ENCODE results near the gene NACC1. TPM values are rescaled to one million over a fixed set of nuclear protein-coding genes. Genes with fewer than 3 reads are reported as not detected.

The NACC1 gene
- total RNA-seq, 4 donors from 2014 or later = 31.6 to 54.2 (median 36.5) TPM

GRCh38 chr19:13078897-13079541 is 39.0 kb upstream of the NACC1 start:
- H3K4me1 ChIP-seq = peaks cover 41 to 47% (median 43%) of the 10 kb centered on the region in 4 donors
- peak; percentile 64 for DNase-seq
- H3K36me3 ChIP-seq = peaks cover 0 to 1% (median 0%) of the 10 kb centered on the region in 4 donors
- H3K27ac ChIP-seq = peak overlapping the region; percentile 83 to 91 (median 88)
- in situ Hi-C loops (cut with MboI; ENCODE audit: low pct_ligation_motif_present in 1 of 4, low pct_unique_long_range_greater_than_20kb in 1 of 4, low sequenced_read_pairs in 3 of 4) (loop anchor here in 1 of 4 donors (25.0 kb wide), 1 partner anchor 92 kb away; the partner anchor contains the start of gene NFIX), intact Hi-C loops (cut with DNase I; ENCODE audit: low total_unique reads) (no loop called here)
- H3K27me3 ChIP-seq = no peaks in the 10 kb centered on the region
- 45% methylated on average over 12 of the region's 12 CpGs; no CpG with 5 or more reads in 1 of the 2 donors for WGBS, 2 donors (ENCODE audit: low coverage in 1 of 2)
- TF ChIP-seq POLR2A (IDR thresholded peaks at IDR 0.05) = no peak
- TF ChIP-seq POLR2AphosphoS5 (IDR thresholded peaks at IDR 0.05) = peak in 1 of 3 donors; percentile 43
- no peaks in the 10 kb centered on the region for H3K9me3 ChIP-seq
- H3K4me3 ChIP-seq = no peak overlapping the region

- intact Hi-C loops (cut with DNase I; ENCODE audit: low total_unique reads) = no loop called here
- Histone ChIP-seq H3K9me3 (no peaks in the 10 kb centered on the region), H3K36me3 (no peaks in the 10 kb centered on the region), H3K4me3 (no peak overlapping the region), H3K27ac (peak overlapping the region; percentile 83 to 91 (median 88)), H3K4me1 (peaks cover 41 to 47% (median 43%) of the 10 kb centered on the region in 4 donors), H3K27me3 (no peaks in the 10 kb centered on the region)
- peak; percentile 80 for DNase-seq
- TF ChIP-seq POLR2A (IDR thresholded peaks at IDR 0.05) (no peak), POLR2AphosphoS5 (IDR thresholded peaks at IDR 0.05) (peak; percentile 29 to 58 (median 46)), CTCF (IDR thresholded peaks at IDR 0.05) (no peak), EP300 (IDR thresholded peaks at IDR 0.05; ENCODE audit: low read depth) (no peak)
- 34% methylated on average over 16 of the region's 16 CpGs; no CpG with 5 or more reads in 1 of the 2 donors for WGBS, 2 donors (ENCODE audit: low coverage in 1 of 2)
- in situ Hi-C loops (cut with MboI; ENCODE audit: low pct_ligation_motif_present in 1 of 4, low pct_unique_long_range_greater_than_20kb in 1 of 4, low sequenced_read_pairs in 3 of 4) = loop anchor here in 1 of 4 donors (25.0 kb wide), 1 partner anchor 92 kb away; the partner anchor contains the start of gene NFIX
Observed at GRCh38 chr19:13079542-13079986, 38.5 kb upstream of the NACC1 start.

- DNase-seq = no peak
- in situ Hi-C loops (cut with MboI; ENCODE audit: low pct_ligation_motif_present in 1 of 4, low pct_unique_long_range_greater_than_20kb in 1 of 4, low sequenced_read_pairs in 3 of 4) = loop anchor here in 3 of 4 donors (10.0 to 25.0 kb wide), 2 partner anchors 95 to 98 kb away; partner anchors contain the start of gene NFIX (in 1 of the 3)
- H3K4me1 ChIP-seq = peaks cover 34 to 41% (median 38%) of the 10 kb centered on the region in 4 donors
- no peak overlapping the region for H3K4me3 ChIP-seq
- intact Hi-C loops (cut with DNase I; ENCODE audit: low total_unique reads) = no loop called here
- H3K27ac ChIP-seq = peak overlapping the region; percentile 10 to 65 (median 33)
- TF ChIP-seq EP300 (IDR thresholded peaks at IDR 0.05; ENCODE audit: low read depth) (no peak), CTCF (IDR thresholded peaks at IDR 0.05) (peak in 1 of 5 experiments; percentile 6)
- WGBS, 2 donors (ENCODE audit: low coverage in 1 of 2) = 71% methylated on average over 14 of the region's 14 CpGs; no CpG with 5 or more reads in 1 of the 2 donors
- no peaks in the 10 kb centered on the region for H3K27me3 ChIP-seq
- no peaks in the 10 kb centered on the region for H3K36me3 ChIP-seq
- no peaks in the 10 kb centered on the region for H3K9me3 ChIP-seq
Observed at GRCh38 chr19:13082192-13083007, 35.7 kb upstream of the NACC1 start.

- in situ Hi-C loops (cut with MboI; ENCODE audit: low pct_ligation_motif_present in 1 of 4, low pct_unique_long_range_greater_than_20kb in 1 of 4, low sequenced_read_pairs in 3 of 4) (loop anchor here in 3 of 4 donors (10.0 to 25.0 kb wide), 2 partner anchors 96 to 98 kb away; partner anchors contain the start of gene NFIX (in 1 of the 3)), intact Hi-C loops (cut with DNase I; ENCODE audit: low total_unique reads) (no loop called here)
- Histone ChIP-seq H3K9me3 (no peaks in the 10 kb centered on the region), H3K4me1 (peaks cover 28 to 35% (median 32%) of the 10 kb centered on the region in 4 donors), H3K27ac (peak overlapping the region in 2 of 4 donors; percentile 27 to 65), H3K4me3 (no peak overlapping the region), H3K27me3 (no peaks in the 10 kb centered on the region), H3K36me3 (no peaks in the 10 kb centered on the region)
- WGBS, 2 donors (ENCODE audit: low coverage in 1 of 2) = 65% methylated on average over 7 of the region's 7 CpGs; no CpG with 5 or more reads in 1 of the 2 donors
- no peak for DNase-seq
- TF ChIP-seq POLR2AphosphoS5 (IDR thresholded peaks at IDR 0.05) = no peak
- no peak for TF ChIP-seq EP300 (IDR thresholded peaks at IDR 0.05; ENCODE audit: low read depth)
- TF ChIP-seq POLR2A (IDR thresholded peaks at IDR 0.05) = no peak
- TF ChIP-seq CTCF (IDR thresholded peaks at IDR 0.05) = no peak
Observed at GRCh38 chr19:13083008-13083404, 35.1 kb upstream of the NACC1 start.

Data from transverse colon (tissue), 4 donors.